MM.1S (cell line): ENCODE measurements around the gene PRKD3.

Source experiments
- DNase-seq: peaks from one replicate; pipeline ENCODE4 v3.0.0-alpha.2; 2015
- H2AFZ ChIP-seq: fragments of 300-600 bp; sonication (generic); 2 replicates; pipeline ENCODE4 v1.6.0; 2016; ENCODE audit warnings: antibody characterized with exemption, low read length
- H3F3A ChIP-seq: fragments of 300-600 bp; sonication (generic); 2 replicates; pipeline ENCODE4 v1.6.1; 2016; ENCODE audit warnings: mild to moderate bottlenecking, antibody characterized with exemption, low read length, moderate library complexity, mixed read lengths; ENCODE audit not compliant: insufficient read depth
- H3K27ac ChIP-seq: fragments of 300-600 bp; sonication (generic); 2 replicates; pipeline ENCODE4 v1.5.1; 2016; ENCODE audit warnings: mild to moderate bottlenecking, low read length
- H3K27me3 ChIP-seq: fragments of 300-600 bp; sonication (generic); replicated peaks from 2 replicates; pipeline ENCODE4 v1.6.0; 2016; ENCODE audit warnings: low read length; ENCODE audit not compliant: insufficient read depth
- H3K36me3 ChIP-seq: fragments of 300-600 bp; sonication (generic); replicated peaks from 2 replicates; pipeline ENCODE4 v1.6.1; 2016; ENCODE audit warnings: mild to moderate bottlenecking, low read length, mixed read lengths; ENCODE audit not compliant: insufficient read depth
- H3K4me1 ChIP-seq: fragments of 300-600 bp; sonication (generic); 2 replicates; pipeline ENCODE4 v1.6.1; 2016; ENCODE audit warnings: low read length, mixed read lengths
- H3K4me2 ChIP-seq: fragments of 300-600 bp; sonication (generic); 2 replicates; pipeline ENCODE4 v1.6.0; 2016; ENCODE audit warnings: low read depth, low read length
- H3K4me3 ChIP-seq: fragments of 300-600 bp; sonication (generic); 2 replicates; pipeline ENCODE4 v1.5.1; 2016; ENCODE audit warnings: low read length, mixed read lengths
- H3K79me2 ChIP-seq: fragments of 300-600 bp; sonication (generic); 2 replicates; pipeline ENCODE4 v1.6.1; 2016; ENCODE audit warnings: mixed run types, low read length, mixed read lengths
- H3K9ac ChIP-seq: fragments of 300-600 bp; sonication (generic); 2 replicates; pipeline ENCODE4 v1.6.1; 2016; ENCODE audit warnings: low read length, mixed read lengths
- H3K9me2 ChIP-seq: fragments of 300-600 bp; sonication (generic); replicated peaks from 2 replicates; pipeline ENCODE4 v1.6.1; 2016; ENCODE audit warnings: mild to moderate bottlenecking, low read length, mixed read lengths; ENCODE audit not compliant: insufficient read depth
- H3K9me3 ChIP-seq: fragments of 300-600 bp; sonication (generic); replicated peaks from 2 replicates; pipeline ENCODE4 v1.6.1; 2016; ENCODE audit warnings: mild to moderate bottlenecking, low read length, mixed read lengths; ENCODE audit not compliant: insufficient read depth
- H4K20me1 ChIP-seq: fragments of 300-600 bp; sonication (generic); 2 replicates; pipeline ENCODE4 v1.6.1; 2016; ENCODE audit warnings: mild to moderate bottlenecking, low read length, moderate library complexity, mixed read lengths; ENCODE audit not compliant: insufficient read depth
- EZH2 ChIP-seq: fragments of 300-600 bp; sonication (generic); optimal IDR thresholded peaks from 2 replicates; pipeline ENCODE3; 2017; ENCODE audit warnings: low read depth, mild to moderate bottlenecking, antibody characterized with exemption, low read length, mixed read lengths
- EZH2phosphoT487 ChIP-seq: fragments of 300-600 bp; sonication (generic); IDR thresholded peaks from 2 replicates; pipeline ENCODE4 v1.6.1; 2018; ENCODE audit warnings: antibody characterized with exemption, low read length
- TF ChIP-seq, protein P1 (sequence below): fragments of 300-600 bp; sonication (generic); IDR thresholded peaks from 2 replicates; pipeline ENCODE4 v1.5.1; 2016; ENCODE audit warnings: antibody characterized with exemption, low read length, mixed read lengths

PRKD3 gene

DNA sequence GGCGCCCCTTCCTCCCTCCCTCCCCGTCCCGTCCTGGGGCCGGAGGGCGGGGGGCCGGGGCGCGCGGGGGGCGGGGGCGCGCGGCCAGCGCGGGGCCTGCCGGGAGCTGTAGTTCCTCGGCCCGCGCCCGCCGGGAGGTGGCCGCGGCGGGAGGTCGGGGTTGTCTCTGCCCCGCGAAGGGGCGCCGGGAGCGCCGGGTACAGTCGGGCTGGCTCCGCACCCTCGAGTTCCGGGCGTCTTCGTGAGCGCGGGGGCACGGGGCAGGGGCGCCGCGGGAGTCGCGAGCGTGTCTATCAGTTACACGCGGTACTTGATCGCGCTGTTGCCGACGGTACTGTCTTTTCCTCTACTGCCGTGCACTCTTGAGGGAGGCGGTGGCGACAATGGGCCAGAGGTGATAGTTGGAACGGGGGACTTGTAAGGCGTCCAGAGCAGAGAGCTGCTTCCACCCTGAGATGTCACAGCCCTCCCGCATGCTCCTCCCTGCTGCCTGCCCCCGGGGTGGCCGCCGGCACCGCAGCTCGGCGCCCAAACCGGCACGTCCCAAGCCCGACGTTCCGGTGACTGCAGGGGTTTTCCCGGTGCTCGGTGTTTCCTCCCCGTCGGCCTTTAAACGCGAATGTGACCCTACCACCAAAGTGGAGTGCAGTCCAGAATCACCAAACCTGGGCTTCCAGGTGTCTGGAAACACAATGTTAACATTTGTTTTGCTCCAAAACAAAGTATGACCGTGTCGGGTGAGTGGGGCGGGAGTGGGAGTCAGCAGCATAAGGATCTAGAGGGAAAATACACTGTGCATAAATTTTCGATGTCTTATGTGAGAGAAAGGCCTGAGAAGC lies at the start of gene PRKD3:
PRKD3 (minus strand) TSS at position 48 of the 839 bp plus-strand sequence. CDS start 8,309 bp downstream, outside the sequence.
- H2AFZ ChIP-seq, result no peak within 1 kb of the TSS; the same call in 1 of the 2 replicates
- peaks cover 5% of the 10 kb centered on the region; the same call in 1 of the 2 replicates for H3K36me3 ChIP-seq
- peak within 1 kb of the TSS; percentile 88 for H3K4me3 ChIP-seq
- H3K9me2 ChIP-seq, result no peaks in the 10 kb centered on the region
- no peaks in the 10 kb centered on the region for H4K20me1 ChIP-seq
- peaks cover 10% of the 10 kb centered on the region for H3K4me1 ChIP-seq
- TF ChIP-seq EZH2phosphoT487 (no peak), EZH2 (no peak)
- TF ChIP-seq, protein P1, sequence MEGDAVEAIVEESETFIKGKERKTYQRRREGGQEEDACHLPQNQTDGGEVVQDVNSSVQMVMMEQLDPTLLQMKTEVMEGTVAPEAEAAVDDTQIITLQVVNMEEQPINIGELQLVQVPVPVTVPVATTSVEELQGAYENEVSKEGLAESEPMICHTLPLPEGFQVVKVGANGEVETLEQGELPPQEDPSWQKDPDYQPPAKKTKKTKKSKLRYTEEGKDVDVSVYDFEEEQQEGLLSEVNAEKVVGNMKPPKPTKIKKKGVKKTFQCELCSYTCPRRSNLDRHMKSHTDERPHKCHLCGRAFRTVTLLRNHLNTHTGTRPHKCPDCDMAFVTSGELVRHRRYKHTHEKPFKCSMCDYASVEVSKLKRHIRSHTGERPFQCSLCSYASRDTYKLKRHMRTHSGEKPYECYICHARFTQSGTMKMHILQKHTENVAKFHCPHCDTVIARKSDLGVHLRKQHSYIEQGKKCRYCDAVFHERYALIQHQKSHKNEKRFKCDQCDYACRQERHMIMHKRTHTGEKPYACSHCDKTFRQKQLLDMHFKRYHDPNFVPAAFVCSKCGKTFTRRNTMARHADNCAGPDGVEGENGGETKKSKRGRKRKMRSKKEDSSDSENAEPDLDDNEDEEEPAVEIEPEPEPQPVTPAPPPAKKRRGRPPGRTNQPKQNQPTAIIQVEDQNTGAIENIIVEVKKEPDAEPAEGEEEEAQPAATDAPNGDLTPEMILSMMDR, result no peak
- H3F3A ChIP-seq, result peaks cover 48% of the 10 kb centered on the region
- peak within 1 kb of the TSS; percentile 99 for H3K9ac ChIP-seq
- H3K27ac ChIP-seq, result peak within 1 kb of the TSS; percentile 97
- peak within 1 kb of the TSS; percentile 90 for H3K4me2 ChIP-seq
- no peaks in the 10 kb centered on the region for H3K27me3 ChIP-seq
- peaks cover 96% of the 10 kb centered on the region for H3K79me2 ChIP-seq
- H3K9me3 ChIP-seq, result no peaks in the 10 kb centered on the region
- DNase-seq, result peak; percentile 76

DNA sequence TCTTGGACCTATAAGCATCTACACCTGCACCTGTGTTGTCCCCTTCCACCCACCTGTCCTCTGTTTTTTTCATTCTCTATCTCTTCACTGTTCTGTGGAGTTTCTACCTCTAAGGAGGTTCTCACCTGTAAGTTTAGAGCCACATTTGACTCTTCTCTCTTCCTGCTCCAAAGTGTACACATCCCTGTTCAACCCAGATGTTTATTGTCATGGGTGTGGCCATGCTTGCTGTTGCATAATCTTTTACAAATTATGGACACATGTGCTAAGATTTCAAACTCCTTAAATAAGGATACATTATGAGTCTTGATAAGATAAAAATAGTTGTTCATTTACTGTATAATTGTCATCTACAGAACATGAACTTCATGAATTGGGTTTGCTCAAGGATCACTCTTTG lies 47.4 kb upstream of the PRKD3 start:
- Histone ChIP-seq H3K9me3 (no peaks in the 10 kb centered on the region), H3K27ac (peak overlapping the region; percentile 36; the same call in 1 of the 2 replicates)
- no peak for TF ChIP-seq EZH2phosphoT487
- TF ChIP-seq, protein P1, result no peak
- TF ChIP-seq EZH2, result no peak

DNA sequence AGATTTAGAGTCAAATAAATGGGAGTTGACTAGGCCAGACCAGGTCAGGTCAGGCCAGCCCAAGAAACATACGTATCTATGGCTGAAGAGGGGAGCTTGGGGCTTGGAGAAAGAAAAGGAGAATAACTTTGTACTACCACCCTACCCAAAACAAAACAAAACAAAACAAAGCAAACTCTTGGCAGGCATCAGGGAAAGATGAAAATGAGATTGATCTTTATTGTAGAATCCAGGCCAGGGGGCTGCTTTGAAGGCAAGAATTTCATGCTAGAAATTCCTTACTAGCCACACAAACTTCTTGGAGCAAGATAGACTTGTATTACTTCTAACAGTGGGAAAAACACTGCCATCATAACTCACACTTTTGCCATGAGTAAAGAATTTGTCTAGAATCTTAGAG lies 46.0 kb upstream of the PRKD3 start:
- DNase-seq, result no peak
- peaks cover 9% of the 10 kb centered on the region; the same call in 1 of the 2 replicates for H3K36me3 ChIP-seq
- TF ChIP-seq, protein P1, result no peak
- no peak for TF ChIP-seq EZH2
- TF ChIP-seq EZH2phosphoT487, result no peak
- peaks cover 64% of the 10 kb centered on the region for H3K4me1 ChIP-seq
- H3K79me2 ChIP-seq, result peaks cover 97% of the 10 kb centered on the region
- H4K20me1 ChIP-seq, result no peaks in the 10 kb centered on the region
- H2AFZ ChIP-seq, result no peak overlapping the region
- no peak overlapping the region for H3K4me2 ChIP-seq
- H3K27ac ChIP-seq, result no peak overlapping the region
- H3K9me3 ChIP-seq, result no peaks in the 10 kb centered on the region
- H3K9me2 ChIP-seq, result no peaks in the 10 kb centered on the region
- no peaks in the 10 kb centered on the region for H3K27me3 ChIP-seq
- peaks cover 30% of the 10 kb centered on the region for H3F3A ChIP-seq
- no peak overlapping the region for H3K4me3 ChIP-seq
- no peak overlapping the region for H3K9ac ChIP-seq

More for the DNA sequence above, 47.4 kb upstream of the PRKD3 start:
- DNase-seq, result no peak
- H4K20me1 ChIP-seq, result no peaks in the 10 kb centered on the region
- H3K4me2 ChIP-seq, result no peak overlapping the region
- no peak overlapping the region for H3K9ac ChIP-seq
- no peak overlapping the region for H3K4me3 ChIP-seq
- no peaks in the 10 kb centered on the region for H3K27me3 ChIP-seq
- H3K9me2 ChIP-seq, result no peaks in the 10 kb centered on the region
- H3K36me3 ChIP-seq, result peaks cover 9% of the 10 kb centered on the region; the same call in 1 of the 2 replicates
- no peak overlapping the region for H2AFZ ChIP-seq
- peaks cover 85% of the 10 kb centered on the region for H3K79me2 ChIP-seq
- peaks cover 41% of the 10 kb centered on the region for H3F3A ChIP-seq
- H3K4me1 ChIP-seq, result peaks cover 60% of the 10 kb centered on the region
